HepG2 (cell line): ENCODE measurements around the gene BCL6B. TPM values are rescaled to one million over a fixed set of nuclear protein-coding genes. Genes with fewer than 3 reads are reported as not detected.

Source experiments
- CREB1 ChIP-seq, 2 experiments: fragments of 450-650 bp in 1 of 2; IDR thresholded peaks; 2 replicates each; pipeline ENCODE4 v1.6.1; 2016 to 2017; ENCODE audit warnings: control low read depth in 1 of 2, mild to moderate bottlenecking in 1 of 2, missing compliant biosample characterization in 1 of 2, missing genetic modification characterization in 1 of 2
- CSRNP1 ChIP-seq: sonication (generic); formaldehyde crosslinking; IDR thresholded peaks from 2 replicates; pipeline ENCODE4 v1.8.1; 2023; ENCODE audit warnings: mild to moderate bottlenecking, missing genetic modification reagents
- GFI1 ChIP-seq: sonication (generic); formaldehyde crosslinking; IDR thresholded peaks from 2 replicates; pipeline ENCODE4 v1.5.0; 2020; ENCODE audit warnings: missing genetic modification reagents, mild to moderate bottlenecking, borderline replicate concordance
- HNRNPL ChIP-seq: fragments of 200-400 bp; formaldehyde crosslinking; IDR thresholded peaks from 2 replicates; pipeline ENCODE4 v1.6.1; 2017; ENCODE audit warnings: mild to moderate bottlenecking, low read depth, low read length
- KDM2A ChIP-seq: sonication (generic); formaldehyde crosslinking; IDR thresholded peaks from 2 replicates; pipeline ENCODE4 v1.4.0; 2020; ENCODE audit warnings: low read depth, missing genetic modification reagents, borderline replicate concordance
- MLLT10 ChIP-seq: sonication (generic); formaldehyde crosslinking; IDR thresholded peaks from 2 replicates; pipeline ENCODE4 v1.4.0; 2020; ENCODE audit warnings: missing genetic modification reagents
- MYC ChIP-seq: sonication (generic); formaldehyde crosslinking; IDR thresholded peaks from 2 replicates; pipeline ENCODE4 v1.9.0; 2021; ENCODE audit warnings: missing genetic modification reagents, borderline replicate concordance
- NFE2L2 ChIP-seq: fragments of 150-350 bp; IDR thresholded peaks from 2 replicates; pipeline ENCODE4 v1.6.1; 2014; ENCODE audit warnings: low read length
- NFKBIZ ChIP-seq: IDR thresholded peaks from 2 replicates; pipeline ENCODE4 v1.6.1; 2018; ENCODE audit warnings: missing genetic modification reagents, missing compliant biosample characterization
- PHF8 ChIP-seq: sonication (generic); formaldehyde crosslinking; IDR thresholded peaks from 2 replicates; pipeline ENCODE4 v1.5.0; 2020; ENCODE audit warnings: missing genetic modification reagents
- SNAPC2 ChIP-seq: sonication (generic); formaldehyde crosslinking; IDR thresholded peaks from 2 replicates; pipeline ENCODE4 v1.8.1; 2022; ENCODE audit warnings: mild to moderate bottlenecking, missing genetic modification reagents
- TSC22D2 ChIP-seq: sonication (generic); formaldehyde crosslinking; IDR thresholded peaks from 2 replicates; pipeline ENCODE4 v1.5.1; 2020; ENCODE audit warnings: missing genetic modification reagents, mild to moderate bottlenecking, borderline replicate concordance
- ZMYM4 ChIP-seq: sonication (generic); formaldehyde crosslinking; IDR thresholded peaks from 2 replicates; pipeline ENCODE4 v1.8.1; 2023; ENCODE audit warnings: mild to moderate bottlenecking, missing genetic modification reagents
- ZNF234 ChIP-seq: sonication (generic); formaldehyde crosslinking; conservative IDR thresholded peaks from 2 replicates; pipeline ENCODE4 v1.5.1; 2020; ENCODE audit warnings: mild to moderate bottlenecking, missing genetic modification reagents
- ZNF260 ChIP-seq: sonication (generic); formaldehyde crosslinking; IDR thresholded peaks from 2 replicates; pipeline ENCODE4 v1.4.0; 2020; ENCODE audit warnings: missing genetic modification reagents, low read depth, mild to moderate bottlenecking, borderline replicate concordance
- ZSCAN31 ChIP-seq: sonication (generic); formaldehyde crosslinking; IDR thresholded peaks from 2 replicates; pipeline ENCODE4 v1.5.0; 2020; ENCODE audit warnings: low read depth, mild to moderate bottlenecking, missing genetic modification reagents
- polyA plus RNA-seq, 8 experiments: library from polyadenylated mRNA; depleted of rRNA in 3 of 8; stranded (reverse) in 7 of 8; unstranded in 1 of 8; fragments of >200 nt; fragmentation: Illumina TruSeq in 4 of 8; extraction: Trizol in 4 of 8; gene quantifications; 2 replicates each; pipeline versions ENCODE4 v1.2.1 to v1.2.3, GENCODE V29; 2011 to 2016; ENCODE audit warnings: low read depth in 4 of 8, missing spikeins in 1 of 8, mixed read lengths in 1 of 8; ENCODE audit not compliant: insufficient read depth in 1 of 8
- total RNA-seq, 5 experiments: library from RNA; depleted of rRNA; stranded (reverse); fragments of >200 nt; fragmentation: Illumina TruSeq; extraction: Trizol; gene quantifications; 2 replicates each; pipeline ENCODE4 v1.2.3, GENCODE V29; 2016; ENCODE audit warnings: low read depth in 1 of 5
- TF ChIP-seq, protein P1 (sequence below): IDR thresholded peaks from 2 replicates; pipeline ENCODE4 v1.6.1; 2016
- TF ChIP-seq, protein P2 (sequence below): IDR thresholded peaks from 2 replicates; pipeline ENCODE4 v1.6.1; 2012; ENCODE audit warnings: low read depth, low read length, improper control_type of control experiment
- TF ChIP-seq, protein P3 (sequence below): sonication (generic); formaldehyde crosslinking; IDR thresholded peaks from 2 replicates; pipeline ENCODE4 v1.5.0; 2020; ENCODE audit warnings: mild to moderate bottlenecking, missing genetic modification reagents, moderate library complexity
- TF ChIP-seq, protein P4 (sequence below): sonication (generic); formaldehyde crosslinking; IDR thresholded peaks from 2 replicates; pipeline ENCODE4 v1.8.1; 2023; ENCODE audit warnings: mild to moderate bottlenecking, inconsistent platforms, moderate library complexity, missing genetic modification reagents, borderline replicate concordance

BCL6B gene
- total and polyA plus RNA-seq, 2 of the 13 experiments (the other 11 are each of a cell fraction or from before 2014, with no cell fraction given) = not detected

GRCh38 chr17:7035591-7036368 lies 12.9 kb downstream of the BCL6B start, which contains the start of gene SLC16A13 (continued):
- peak; percentile 42; the same call in 1 of the 2 replicates for TF ChIP-seq CSRNP1 (CRISPR knock-in tag)
- 0 out of 2 replicates have a peak, but pooled peaks have one; percentile 17 for TF ChIP-seq HNRNPL
- peak; percentile 77 for TF ChIP-seq PHF8
- TF ChIP-seq, protein P1, sequence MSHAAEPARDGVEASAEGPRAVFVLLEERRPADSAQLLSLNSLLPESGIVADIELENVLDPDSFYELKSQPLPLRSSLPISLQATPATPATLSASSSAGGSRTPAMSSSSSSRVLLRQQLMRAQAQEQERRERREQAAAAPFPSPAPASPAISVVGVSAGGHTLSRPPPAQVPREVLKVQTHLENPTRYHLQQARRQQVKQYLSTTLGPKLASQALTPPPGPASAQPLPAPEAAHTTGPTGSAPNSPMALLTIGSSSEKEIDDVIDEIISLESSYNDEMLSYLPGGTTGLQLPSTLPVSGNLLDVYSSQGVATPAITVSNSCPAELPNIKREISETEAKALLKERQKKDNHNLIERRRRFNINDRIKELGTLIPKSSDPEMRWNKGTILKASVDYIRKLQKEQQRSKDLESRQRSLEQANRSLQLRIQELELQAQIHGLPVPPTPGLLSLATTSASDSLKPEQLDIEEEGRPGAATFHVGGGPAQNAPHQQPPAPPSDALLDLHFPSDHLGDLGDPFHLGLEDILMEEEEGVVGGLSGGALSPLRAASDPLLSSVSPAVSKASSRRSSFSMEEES (CRISPR knock-in tag) = peak; percentile 94
- TF ChIP-seq ZNF234 (CRISPR knock-in tag) = no peak
- TF ChIP-seq, protein P2, sequence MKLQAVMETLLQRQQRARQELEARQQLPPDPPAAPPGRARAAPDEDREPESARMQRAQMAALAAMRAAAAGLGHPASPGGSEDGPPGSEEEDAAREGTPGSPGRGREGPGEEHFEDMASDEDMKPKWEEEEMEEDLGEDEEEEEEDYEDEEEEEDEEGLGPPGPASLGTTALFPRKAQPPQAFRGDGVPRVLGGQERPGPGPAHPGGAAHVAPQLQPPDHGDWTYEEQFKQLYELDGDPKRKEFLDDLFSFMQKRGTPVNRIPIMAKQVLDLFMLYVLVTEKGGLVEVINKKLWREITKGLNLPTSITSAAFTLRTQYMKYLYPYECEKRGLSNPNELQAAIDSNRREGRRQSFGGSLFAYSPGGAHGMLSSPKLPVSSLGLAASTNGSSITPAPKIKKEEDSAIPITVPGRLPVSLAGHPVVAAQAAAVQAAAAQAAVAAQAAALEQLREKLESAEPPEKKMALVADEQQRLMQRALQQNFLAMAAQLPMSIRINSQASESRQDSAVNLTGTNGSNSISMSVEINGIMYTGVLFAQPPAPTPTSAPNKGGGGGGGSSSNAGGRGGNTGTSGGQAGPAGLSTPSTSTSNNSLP = no peak
- peak; percentile 66 for TF ChIP-seq KDM2A (CRISPR knock-in tag)
- TF ChIP-seq NFKBIZ (CRISPR knock-in tag) = no peak
- TF ChIP-seq ZMYM4 (CRISPR knock-in tag) = peak; percentile 20; the same call in 1 of the 2 replicates
- no peak for TF ChIP-seq ZSCAN31 (CRISPR knock-in tag)
- no peak for TF ChIP-seq MLLT10 (CRISPR knock-in tag)
- 0 out of 2 replicates have a peak, but pooled peaks have one; percentile 27 for TF ChIP-seq ZNF260 (CRISPR knock-in tag)
- TF ChIP-seq MYC (CRISPR knock-in tag) = peak; percentile 51; the same call in 1 of the 2 replicates
- 0 out of 2 replicates have a peak, but pooled peaks have one; percentile 48 for TF ChIP-seq SNAPC2
- TF ChIP-seq CREB1 (IDR thresholded peaks at IDR 0.05) = no peak; the same call in 1 of the 2 replicates
- peak; percentile 60; the same call in 1 of the 2 replicates for TF ChIP-seq CREB1 (CRISPR knock-in tag; IDR thresholded peaks at IDR 0.05)
- 0 out of 2 replicates have a peak, but pooled peaks have one; percentile 8 for TF ChIP-seq GFI1 (CRISPR knock-in tag)
- TF ChIP-seq, protein P3, sequence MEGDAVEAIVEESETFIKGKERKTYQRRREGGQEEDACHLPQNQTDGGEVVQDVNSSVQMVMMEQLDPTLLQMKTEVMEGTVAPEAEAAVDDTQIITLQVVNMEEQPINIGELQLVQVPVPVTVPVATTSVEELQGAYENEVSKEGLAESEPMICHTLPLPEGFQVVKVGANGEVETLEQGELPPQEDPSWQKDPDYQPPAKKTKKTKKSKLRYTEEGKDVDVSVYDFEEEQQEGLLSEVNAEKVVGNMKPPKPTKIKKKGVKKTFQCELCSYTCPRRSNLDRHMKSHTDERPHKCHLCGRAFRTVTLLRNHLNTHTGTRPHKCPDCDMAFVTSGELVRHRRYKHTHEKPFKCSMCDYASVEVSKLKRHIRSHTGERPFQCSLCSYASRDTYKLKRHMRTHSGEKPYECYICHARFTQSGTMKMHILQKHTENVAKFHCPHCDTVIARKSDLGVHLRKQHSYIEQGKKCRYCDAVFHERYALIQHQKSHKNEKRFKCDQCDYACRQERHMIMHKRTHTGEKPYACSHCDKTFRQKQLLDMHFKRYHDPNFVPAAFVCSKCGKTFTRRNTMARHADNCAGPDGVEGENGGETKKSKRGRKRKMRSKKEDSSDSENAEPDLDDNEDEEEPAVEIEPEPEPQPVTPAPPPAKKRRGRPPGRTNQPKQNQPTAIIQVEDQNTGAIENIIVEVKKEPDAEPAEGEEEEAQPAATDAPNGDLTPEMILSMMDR = no peak; the same call in 1 of the 2 replicates
- no peak for TF ChIP-seq NFE2L2
- TF ChIP-seq, protein P4, sequence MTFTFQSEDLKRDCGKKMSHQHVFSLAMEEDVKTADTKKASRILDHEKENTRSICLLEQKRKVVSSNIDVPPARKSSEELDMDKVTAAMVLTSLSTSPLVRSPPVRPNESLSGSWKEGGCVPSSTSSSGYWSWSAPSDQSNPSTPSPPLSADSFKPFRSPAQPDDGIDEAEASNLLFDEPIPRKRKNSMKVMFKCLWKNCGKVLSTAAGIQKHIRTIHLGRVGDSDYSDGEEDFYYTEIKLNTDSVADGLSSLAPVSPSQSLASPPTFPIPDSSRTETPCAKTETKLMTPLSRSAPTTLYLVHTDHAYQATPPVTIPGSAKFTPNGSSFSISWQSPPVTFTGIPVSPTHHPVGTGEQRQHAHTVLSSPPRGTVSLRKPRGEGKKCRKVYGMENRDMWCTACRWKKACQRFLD = 0 out of 2 replicates have a peak, but pooled peaks have one; percentile 27
- TF ChIP-seq TSC22D2 (CRISPR knock-in tag) = peak; percentile 75; the same call in 1 of the 2 replicates
